Left forelimb (tissue), 1 donor: ENCODE measurements around the gene PAM16.
A peak's percentile ranks its signal among the peaks of the same experiment; 100 is the strongest.
"Not testable (repeated sequence)": the region's sequence is repeated elsewhere in the genome, so short reads cannot be mapped to it uniquely, and the experiment has no call there.

Experiments
- DNase-seq: peaks from one replicate; pipeline ENCODE4 v3.0.0-alpha.2; 2018; ENCODE audit warnings: low spot score

Gene PAM16

GRCh38 chr16:4334724-4335495 lies 16.2 kb downstream of the PAM16 start:
- DNase-seq = no peak

- not testable (repeated sequence) for DNase-seq
Observed at GRCh38 chr16:4333714-4334113, 17.4 kb downstream of the PAM16 start.

GRCh38 chr16:4333308-4333638 lies 17.8 kb downstream of the PAM16 start:
- DNase-seq = no peak

- no peak for DNase-seq
Observed at GRCh38 chr16:4332623-4333307, 18.4 kb downstream of the PAM16 start.

- DNase-seq = no peak
Observed at GRCh38 chr16:4332083-4332482, 19.0 kb downstream of the PAM16 start.

- no peak for DNase-seq
Observed at GRCh38 chr16:4330277-4330874, 20.7 kb downstream of the PAM16 start.

- no peak for DNase-seq
Observed at GRCh38 chr16:4328782-4329775, 22.0 kb downstream of the PAM16 start.

GRCh38 chr16:4328046-4328781 lies 22.9 kb downstream of the PAM16 start:
- DNase-seq = peak; percentile 80

GRCh38 chr16:4327386-4328045 lies 23.6 kb downstream of the PAM16 start:
- peak; percentile 68 for DNase-seq

- peak; percentile 64 for DNase-seq
Observed at GRCh38 chr16:4325253-4325758, 25.8 kb downstream of the PAM16 start.

- DNase-seq = peak; percentile 75
Observed at GRCh38 chr16:4324492-4325252, 26.4 kb downstream of the PAM16 start.

- DNase-seq = peak; percentile 70
Observed at GRCh38 chr16:4323845-4324488, 27.2 kb downstream of the PAM16 start.

- peak; percentile 66 for DNase-seq
Observed at GRCh38 chr16:4323071-4323844, 27.9 kb downstream of the PAM16 start.

- DNase-seq = peak; percentile 64
Observed at GRCh38 chr16:4322121-4323052, 28.7 kb downstream of the PAM16 start.

GRCh38 chr16:4321286-4322120 lies 29.6 kb downstream of the PAM16 start:
- DNase-seq = no peak

GRCh38 chr16:4320571-4321137 lies 30.5 kb downstream of the PAM16 start:
- peak; percentile 63 for DNase-seq
